ENCODE data around the gene ANKDD1A. TPM values are rescaled to one million over a fixed set of nuclear protein-coding genes. Genes with fewer than 3 reads are reported as not detected.

The ANKDD1A gene
- total RNA-seq, 2 donors from 2014 or later = 0.96 to 2.2 TPM

GRCh38 chr15:64979252-64979710 lies 67.6 kb downstream of the ANKDD1A start:
- Histone ChIP-seq H3K27ac (no peak overlapping the region), H3K4me1 (no peaks in the 10 kb centered on the region), H3K4me3 (no peak overlapping the region), H3K36me3 (peaks cover 44% of the 10 kb centered on the region), H3K27me3 (no peaks in the 10 kb centered on the region), H3K9me3 (no peaks in the 10 kb centered on the region)
- TF ChIP-seq, protein P1, sequence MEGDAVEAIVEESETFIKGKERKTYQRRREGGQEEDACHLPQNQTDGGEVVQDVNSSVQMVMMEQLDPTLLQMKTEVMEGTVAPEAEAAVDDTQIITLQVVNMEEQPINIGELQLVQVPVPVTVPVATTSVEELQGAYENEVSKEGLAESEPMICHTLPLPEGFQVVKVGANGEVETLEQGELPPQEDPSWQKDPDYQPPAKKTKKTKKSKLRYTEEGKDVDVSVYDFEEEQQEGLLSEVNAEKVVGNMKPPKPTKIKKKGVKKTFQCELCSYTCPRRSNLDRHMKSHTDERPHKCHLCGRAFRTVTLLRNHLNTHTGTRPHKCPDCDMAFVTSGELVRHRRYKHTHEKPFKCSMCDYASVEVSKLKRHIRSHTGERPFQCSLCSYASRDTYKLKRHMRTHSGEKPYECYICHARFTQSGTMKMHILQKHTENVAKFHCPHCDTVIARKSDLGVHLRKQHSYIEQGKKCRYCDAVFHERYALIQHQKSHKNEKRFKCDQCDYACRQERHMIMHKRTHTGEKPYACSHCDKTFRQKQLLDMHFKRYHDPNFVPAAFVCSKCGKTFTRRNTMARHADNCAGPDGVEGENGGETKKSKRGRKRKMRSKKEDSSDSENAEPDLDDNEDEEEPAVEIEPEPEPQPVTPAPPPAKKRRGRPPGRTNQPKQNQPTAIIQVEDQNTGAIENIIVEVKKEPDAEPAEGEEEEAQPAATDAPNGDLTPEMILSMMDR (IDR thresholded peaks at IDR 0.05) = no peak
- no peak for DNase-seq (ENCODE audit: low spot score)

- no peak overlapping the region for H3K27ac ChIP-seq
- H3K4me1 ChIP-seq = no peaks in the 10 kb centered on the region
- TF ChIP-seq, protein P1 (IDR thresholded peaks at IDR 0.05) = no peak
- no peak for DNase-seq (ENCODE audit: low spot score)
- H3K27me3 ChIP-seq = no peaks in the 10 kb centered on the region
- no peak overlapping the region for H3K4me3 ChIP-seq
- H3K36me3 ChIP-seq = peaks cover 22% of the 10 kb centered on the region
- H3K9me3 ChIP-seq = no peaks in the 10 kb centered on the region
These were observed 70.2 kb downstream of the ANKDD1A start for GRCh38 chr15:64981812-64982431.

DNA sequence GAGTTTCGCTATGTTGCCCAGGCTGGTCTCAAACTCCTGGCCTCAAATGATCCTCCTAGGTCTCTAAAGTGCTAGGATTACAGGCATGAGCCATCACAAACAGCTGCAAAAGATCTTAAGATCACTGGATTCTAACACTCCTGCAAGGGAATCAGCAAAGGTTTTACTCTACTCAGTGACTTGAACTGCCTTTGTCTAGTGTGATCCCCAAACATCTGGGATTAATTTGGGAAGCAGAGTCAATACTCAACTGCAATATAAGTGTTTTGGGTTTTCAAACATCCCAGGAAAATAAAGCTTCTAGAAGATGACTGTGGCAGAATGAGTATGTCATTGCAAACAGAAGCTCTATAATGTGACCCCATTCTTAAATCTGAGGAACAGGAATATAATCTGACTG lies 70.8 kb downstream of the ANKDD1A start:
- Histone ChIP-seq H3K36me3 (peaks cover 21% of the 10 kb centered on the region), H3K4me1 (peaks cover 0 to 3% of the 10 kb centered on the region in 2 donors), H3K9me3 (no peaks in the 10 kb centered on the region), H3K27me3 (no peaks in the 10 kb centered on the region), H3K4me3 (no peak overlapping the region), H3K27ac (no peak overlapping the region)
- TF ChIP-seq, protein P1 (IDR thresholded peaks at IDR 0.05) = no peak
- no peak for DNase-seq (ENCODE audit: low spot score)

DNA sequence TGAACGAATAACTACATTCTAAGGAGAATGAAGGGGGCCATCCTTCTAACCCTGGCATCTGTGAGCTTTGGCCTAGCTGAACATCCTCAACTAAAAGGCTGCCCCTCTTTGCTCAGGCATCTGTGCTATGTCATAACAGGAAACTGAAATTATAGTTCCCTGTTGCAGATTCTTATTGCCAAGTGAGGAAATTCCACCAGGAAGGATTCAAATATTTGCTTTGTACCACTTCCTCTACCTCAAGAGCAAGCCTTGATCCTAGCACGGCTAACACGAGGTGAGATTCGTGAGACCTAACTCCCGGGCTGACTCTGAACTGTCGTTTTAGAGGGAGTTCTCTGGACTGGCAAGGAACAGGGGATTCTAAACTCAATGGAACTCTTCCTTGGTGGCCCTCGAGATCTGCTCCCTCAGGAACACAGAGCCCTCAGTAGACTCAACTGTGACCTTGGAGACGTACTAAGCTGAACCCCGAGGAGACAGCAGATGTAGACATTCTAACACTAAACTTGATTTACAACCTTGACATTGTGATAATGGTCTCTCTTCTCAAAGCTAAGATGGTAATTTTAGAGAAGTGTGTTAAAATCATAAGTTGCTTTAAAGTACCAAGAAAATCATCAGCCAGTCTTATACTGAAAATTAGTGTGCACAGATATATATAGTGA lies 73.8 kb downstream of the ANKDD1A start:
- Histone ChIP-seq H3K27ac (peak overlapping the region; percentile 1 to 53), H3K27me3 (no peaks in the 10 kb centered on the region), H3K9me3 (no peaks in the 10 kb centered on the region), H3K36me3 (peaks cover 2% of the 10 kb centered on the region), H3K4me1 (peaks cover 0 to 20% of the 10 kb centered on the region in 2 donors), H3K4me3 (no peak overlapping the region)
- no peak for DNase-seq (ENCODE audit: low spot score)
- TF ChIP-seq, protein P1 (IDR thresholded peaks at IDR 0.05) = no peak

DNA sequence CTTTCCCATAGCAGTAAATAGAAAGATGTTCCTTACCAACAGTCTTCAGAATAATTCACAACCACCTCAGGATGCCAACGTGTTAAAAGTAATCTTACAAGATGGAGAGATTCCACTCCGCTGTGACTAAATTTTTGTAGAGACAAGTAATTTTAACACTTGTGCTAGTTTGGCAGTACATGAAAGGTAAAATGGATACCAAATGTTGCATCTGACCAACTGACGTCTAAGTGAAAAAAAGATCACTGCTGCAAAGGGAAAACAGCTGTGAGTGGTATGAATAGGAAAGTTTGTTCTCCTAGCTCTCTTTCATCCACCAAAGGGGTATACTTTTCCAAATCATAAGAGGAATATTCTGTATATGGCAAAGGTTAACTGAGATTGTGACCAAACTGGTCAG lies 75.4 kb downstream of the ANKDD1A start:
- H3K27me3 ChIP-seq = no peaks in the 10 kb centered on the region
- H3K4me3 ChIP-seq = no peak overlapping the region
- no peak overlapping the region for H3K27ac ChIP-seq
- H3K36me3 ChIP-seq = no peaks in the 10 kb centered on the region
- DNase-seq (ENCODE audit: low spot score) = no peak
- H3K4me1 ChIP-seq = peaks cover 0 to 20% of the 10 kb centered on the region in 2 donors
- TF ChIP-seq, protein P1 (IDR thresholded peaks at IDR 0.05) = no peak
- no peaks in the 10 kb centered on the region for H3K9me3 ChIP-seq
